Heart left ventricle (tissue), 16 donors: Measurements from ENCODE around the gene MEF2A. TPM values are rescaled to one million over a fixed set of nuclear protein-coding genes. Genes with fewer than 3 reads are reported as not detected.
"Not testable (repeated sequence)": the region's sequence is repeated elsewhere in the genome, so short reads cannot be mapped to it uniquely, and the experiment has no call there.

ENCODE experiments used
- ATAC-seq, 4 donors: fragments of 200-7000 bp; cut with Tn5 transposase; one replicate each; pipeline ENCODE4 v1.9.1; 2020 to 2022; ENCODE audit warnings: moderate library complexity in 4 of 4, mild to moderate bottlenecking in 3 of 4, moderate number of reproducible peaks in 1 of 4
- DNase-seq, 5 donors: peaks; one replicate each; pipeline ENCODE4 v3.0.0-alpha.2; 2020
- H3K27ac ChIP-seq, 12 donors: fragments of 200-600 bp; sonication (generic) in 4 of 12; one replicate each; pipeline versions ENCODE4 v1.5.0 to v1.8.0; 2016 to 2022; ENCODE audit warnings: mild to moderate bottlenecking in 2 of 12
- H3K27me3 ChIP-seq, 9 donors: fragments of 200-600 bp; sonication (generic) in 2 of 9; one replicate each; pipeline versions ENCODE4 v1.5.1 to v1.8.0; 2016 to 2022; ENCODE audit warnings: mild to moderate bottlenecking in 3 of 9
- H3K36me3 ChIP-seq, 9 donors: fragments of 200-600 bp; sonication (generic) in 2 of 9; one replicate each; pipeline versions ENCODE4 v1.5.0 to v1.8.0; 2018 to 2022; ENCODE audit warnings: mild to moderate bottlenecking in 2 of 9
- H3K4me1 ChIP-seq, 12 donors: fragments of 200-600 bp; sonication (generic) in 4 of 12; one replicate each; pipeline versions ENCODE4 v1.5.0 to v1.8.0; 2016 to 2022; ENCODE audit warnings: mild to moderate bottlenecking in 3 of 12
- H3K4me3 ChIP-seq, 12 donors: fragments of 200-600 bp; sonication (generic) in 4 of 12; one replicate each; pipeline versions ENCODE4 v1.5.0 to v1.8.0; 2017 to 2022; ENCODE audit warnings: mild to moderate bottlenecking in 9 of 12, moderate library complexity in 4 of 12
- H3K9me3 ChIP-seq, 12 donors: fragments of 200-600 bp; sonication (generic) in 4 of 12; one replicate each; pipeline versions ENCODE4 v1.5.0 to v1.8.0; 2016 to 2022; ENCODE audit warnings: mild to moderate bottlenecking in 1 of 12
- CTCF ChIP-seq, 12 donors: fragments of 200-600 bp; sonication (generic) in 4 of 12; IDR thresholded peaks; one replicate each; pipeline versions ENCODE4 v1.5.0 to v1.8.0; 2018 to 2022; ENCODE audit warnings: antibody characterized with exemption in 12 of 12, mild to moderate bottlenecking in 5 of 12
- POLR2A ChIP-seq, 2 donors: fragments of 450-650 bp; IDR thresholded peaks; one replicate each; pipeline ENCODE4 v1.6.1; 2017; ENCODE audit warnings: antibody characterized with exemption in 2 of 2, mild to moderate bottlenecking in 2 of 2, moderate library complexity in 2 of 2
- WGBS, 4 donors: extraction: QIAGEN DNeasy Blood & Tissue Kit in 2 of 4; methylation state at CpG; one replicate each; pipeline versions ENCODE4 v1.1.5 to v1.1.7; 2013 to 2018; 5-methylcytosine and 5-hydroxymethylcytosine counted together
- intact Hi-C, 10 donors: fragments of 100-400 bp; cut with DNase I; formaldehyde crosslinking; loops; one replicate each; pipeline versions ENCODE4 v1.11.1 to v1.14.2; 2022
- polyA plus RNA-seq, 2 donors: library from polyadenylated mRNA; stranded (reverse); fragments of 200-250 nt; gene quantifications; one replicate each; pipeline ENCODE4 v1.2.3, GENCODE V29; 2013
- total RNA-seq, 9 donors: library from RNA; depleted of rRNA in 2 of 9; stranded (reverse); fragments of >200 nt in 2 of 9; fragmentation: NEBNext Ultra II Directional in 3 of 9; extraction: Animal tissue kit (Norgen Biotek cat#: 25700) in 3 of 9; gene quantifications; one replicate each; pipeline versions ENCODE4 v1.1.0 to v1.2.4, GENCODE V29; 2016 to 2023
- donor health status: ischemic (EF 13 %, LVEDD 7.1; RV severe dilation, severe dysfunction).
- donor health status: healthy with polysubstance abuse.
- donor health status: DM: no; HTN: yes; CAD: no.
- donor health status: DM: no; HTN: no; CAD: no.
- donor health status: ischemic (EF 25% LVEDD 6.9; RV normal size, moderate dysfunction).
- donor health status: ischemic (EF 25% LVEDD 5.7; RV mildly dilated, moderate dysfunction).
- donor health status: healthy.
- donor health status: DM: yes; HTN: yes; CAD: no.
- donor health status: ischemic (EF 35%, LVEDD 5.7; RV mildly dilated, moderate dysfunction).
- donor health status: nonischemic (EF 11% LVEDD 7.7; RV severe dilation, severe dysfunction).
- donor health status: DM: yes; HTN: yes; CAD: no.
- donor health status: PGD.
- donor health status: ischemic (EF 29% LVEDD 5.4; RV normal size, mild dysfunction).
- donor health status: nonischemic (EF 23%, LVEDD 6.1; RV moderate dilation, normal function).

MEF2A gene
- total and polyA plus RNA-seq, 11 donors = 53.4 to 192 (median 153) TPM

- DNase-seq = no peak
- Histone ChIP-seq H3K9me3 (no peaks in the 10 kb centered on the region), H3K4me3 (no peak overlapping the region), H3K36me3 (peaks cover 0 to 19% (median 0%) of the 10 kb centered on the region in 9 donors), H3K27ac (peak overlapping the region in 1 of 12 donors; percentile 50), H3K4me1 (peaks cover 0 to 55% (median 20%) of the 10 kb centered on the region in 12 donors), H3K27me3 (no peaks in the 10 kb centered on the region)
- WGBS, 4 donors = 85 to 91% (median 90%) methylated on average over 2 of the region's 2 CpGs
- TF ChIP-seq POLR2A (IDR thresholded peaks at IDR 0.05) = no peak
- TF ChIP-seq CTCF (IDR thresholded peaks at IDR 0.05) = no peak
- ATAC-seq = no peak
- intact Hi-C loops = loop anchor here in 2 of 10 donors (10.0 kb wide), 1 partner anchor 83 kb away; no protein-coding TSS in a partner anchor
These were observed 92.2 kb downstream of the MEF2A start for GRCh38 chr15:99657996-99658395.

GRCh38 chr15:99662903-99663302 lies 97.1 kb downstream of the MEF2A start:
- H3K36me3 ChIP-seq = peaks cover 0 to 37% (median 4%) of the 10 kb centered on the region in 9 donors
- H3K4me1 ChIP-seq = peaks cover 0 to 43% (median 21%) of the 10 kb centered on the region in 12 donors
- no peaks in the 10 kb centered on the region for H3K27me3 ChIP-seq
- no peak overlapping the region for H3K4me3 ChIP-seq
- ATAC-seq = no peak
- TF ChIP-seq CTCF (IDR thresholded peaks at IDR 0.05) (no peak), POLR2A (IDR thresholded peaks at IDR 0.05) (no peak)
- H3K9me3 ChIP-seq = no peaks in the 10 kb centered on the region
- 46 to 56% (median 55%) methylated on average over 2 of the region's 2 CpGs for WGBS, 4 donors
- H3K27ac ChIP-seq = peak overlapping the region in 1 of 12 donors; percentile 29
- no peak for DNase-seq
- intact Hi-C loops = no loop called here

- DNase-seq, H3K27me3 ChIP-seq, H3K27ac ChIP-seq, ATAC-seq, H3K4me3 ChIP-seq, H3K9me3 ChIP-seq: not testable (repeated sequence)
- intact Hi-C loops = loop anchor here in 1 of 10 donors (5.0 kb wide), 1 partner anchor 34 kb away; no protein-coding TSS in a partner anchor
- peaks cover 0 to 38% (median 12%) of the 10 kb centered on the region in 12 donors for H3K4me1 ChIP-seq
- WGBS, 4 donors = 96 to 99% (median 98%) methylated on average over 6 of the region's 6 CpGs
- peaks cover 0 to 27% (median 2%) of the 10 kb centered on the region in 9 donors for H3K36me3 ChIP-seq
These were observed 100.3 kb downstream of the MEF2A start for GRCh38 chr15:99666073-99666472.

GRCh38 chr15:99668533-99669182 lies 102.9 kb downstream of the MEF2A start:
- Histone ChIP-seq H3K4me1 (peaks cover 0 to 48% (median 9%) of the 10 kb centered on the region in 12 donors), H3K27ac (peak overlapping the region; percentile 3 to 79 (median 53)), H3K9me3 (no peaks in the 10 kb centered on the region), H3K36me3 (peaks cover 0 to 46% (median 24%) of the 10 kb centered on the region in 9 donors), H3K27me3 (no peaks in the 10 kb centered on the region), H3K4me3 (no peak overlapping the region)
- WGBS, 4 donors = 51 to 67% (median 59%) methylated on average over 2 of the region's 2 CpGs
- TF ChIP-seq POLR2A (IDR thresholded peaks at IDR 0.05) (no peak), CTCF (IDR thresholded peaks at IDR 0.05) (no peak)
- intact Hi-C loops = loop anchor here in 1 of 10 donors (5.0 kb wide), 1 partner anchor 36 kb away; no protein-coding TSS in a partner anchor
- ATAC-seq (peak; percentile 43 to 70 (median 58)), DNase-seq (no peak)
